Measurements from ENCODE around the gene CHST11.
"Not testable (repeated sequence)": the region's sequence is repeated elsewhere in the genome, so short reads cannot be mapped to it uniquely, and the experiment has no call there.

Gene CHST11

GRCh38 chr12:104570174-104570907, 113.6 kb downstream of the CHST11 start:
- TF ChIP-seq CTCF (IDR thresholded peaks at IDR 0.05): no peak
- no peak for TF ChIP-seq ZFX (IDR thresholded peaks at IDR 0.05; ENCODE audit: borderline replicate concordance)
- no peak overlapping the region for H3K27ac ChIP-seq

- TF ChIP-seq CTCF (IDR thresholded peaks at IDR 0.05) (no peak), ZFX (IDR thresholded peaks at IDR 0.05; ENCODE audit: borderline replicate concordance) (no peak)
- H3K27ac ChIP-seq: no peak overlapping the region
Observed at GRCh38 chr12:104571328-104571727, 114.6 kb downstream of the CHST11 start.

- H3K27ac ChIP-seq: not testable (repeated sequence)
Observed at GRCh38 chr12:104574353-104574752, 117.6 kb downstream of the CHST11 start.

GRCh38 chr12:104574758-104575157, 118.0 kb downstream of the CHST11 start:
- H3K27ac ChIP-seq: not testable (repeated sequence)

GRCh38 chr12:104575442-104576186, 118.9 kb downstream of the CHST11 start:
- TF ChIP-seq ZFX (IDR thresholded peaks at IDR 0.05; ENCODE audit: borderline replicate concordance) (no peak), CTCF (IDR thresholded peaks at IDR 0.05) (no peak)
- H3K27ac ChIP-seq: no peak overlapping the region

- no peak overlapping the region for H3K27ac ChIP-seq
- no peak for TF ChIP-seq CTCF (IDR thresholded peaks at IDR 0.05)
- TF ChIP-seq ZFX (IDR thresholded peaks at IDR 0.05; ENCODE audit: borderline replicate concordance): no peak
Observed at GRCh38 chr12:104576187-104576778, 119.5 kb downstream of the CHST11 start.

GRCh38 chr12:104576980-104577580, 120.3 kb downstream of the CHST11 start:
- no peak overlapping the region for H3K27ac ChIP-seq
- TF ChIP-seq ZFX (IDR thresholded peaks at IDR 0.05; ENCODE audit: borderline replicate concordance) (no peak), CTCF (IDR thresholded peaks at IDR 0.05) (no peak)

GRCh38 chr12:104577581-104577981, 120.8 kb downstream of the CHST11 start:
- TF ChIP-seq CTCF (IDR thresholded peaks at IDR 0.05) (no peak), ZFX (IDR thresholded peaks at IDR 0.05; ENCODE audit: borderline replicate concordance) (no peak)
- no peak overlapping the region for H3K27ac ChIP-seq

All from 22Rv1 (cell line).